ENCODE results near the gene VAV3.
"Not testable (repeated sequence)": the region's sequence is repeated elsewhere in the genome, so short reads cannot be mapped to it uniquely, and the experiment has no call there.

The VAV3 gene

DNA sequence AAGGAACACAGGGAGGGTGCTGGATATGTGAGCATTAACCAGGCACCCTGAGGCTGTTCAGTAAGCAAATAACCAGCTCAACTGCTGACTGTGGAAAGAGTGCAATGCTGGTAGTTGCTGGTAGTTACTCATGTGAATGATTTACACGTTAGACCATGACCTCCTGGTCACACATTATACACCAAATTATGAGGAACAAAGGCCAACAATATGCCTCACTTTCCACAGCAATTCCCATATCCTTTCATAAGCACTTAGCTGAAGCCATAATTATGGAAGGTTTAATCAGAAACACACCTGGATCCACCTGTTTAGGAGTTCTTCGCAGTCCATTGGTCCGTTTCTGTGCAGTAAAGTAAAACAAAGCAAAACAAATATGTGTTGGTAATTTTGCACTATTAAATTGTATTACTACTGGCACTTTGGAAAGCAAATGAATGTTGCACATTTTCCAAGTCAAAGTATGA lies 281.8 kb downstream of the VAV3 start:
- DNase-seq (ENCODE audit: low read depth), result no peak

DNA sequence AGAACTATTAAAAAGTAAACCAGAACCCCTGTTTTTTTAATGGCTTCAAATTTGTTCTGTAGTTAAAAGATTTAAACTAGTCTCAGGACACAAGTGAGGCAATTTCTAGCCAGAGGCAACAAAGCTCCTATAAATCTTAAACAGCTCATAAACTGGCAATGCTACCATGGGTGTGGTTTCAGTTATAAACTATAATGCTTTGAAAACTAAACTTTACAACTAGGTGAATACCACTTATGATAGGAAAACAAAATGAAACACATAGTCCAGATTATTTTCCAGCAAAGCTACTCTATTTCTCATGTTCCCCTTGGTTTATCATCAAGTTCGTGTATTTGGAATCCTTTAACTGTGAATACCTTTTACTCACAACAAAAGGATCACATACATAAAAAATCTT lies 282.5 kb downstream of the VAV3 start:
- no peak for DNase-seq (ENCODE audit: low read depth)

GRCh38 chr1:107681001-107681479 lies 283.9 kb downstream of the VAV3 start:
- DNase-seq (ENCODE audit: low read depth), result no peak

GRCh38 chr1:107680579-107680985 lies 284.4 kb downstream of the VAV3 start:
- DNase-seq (ENCODE audit: low read depth), result no peak

GRCh38 chr1:107679411-107679953 lies 285.5 kb downstream of the VAV3 start:
- DNase-seq (ENCODE audit: low read depth), result no peak

- no peak for DNase-seq (ENCODE audit: low read depth)
These were observed 286.0 kb downstream of the VAV3 start for GRCh38 chr1:107678993-107679392.

GRCh38 chr1:107677697-107678096 lies 287.3 kb downstream of the VAV3 start:
- no peak for DNase-seq (ENCODE audit: low read depth)

DNA sequence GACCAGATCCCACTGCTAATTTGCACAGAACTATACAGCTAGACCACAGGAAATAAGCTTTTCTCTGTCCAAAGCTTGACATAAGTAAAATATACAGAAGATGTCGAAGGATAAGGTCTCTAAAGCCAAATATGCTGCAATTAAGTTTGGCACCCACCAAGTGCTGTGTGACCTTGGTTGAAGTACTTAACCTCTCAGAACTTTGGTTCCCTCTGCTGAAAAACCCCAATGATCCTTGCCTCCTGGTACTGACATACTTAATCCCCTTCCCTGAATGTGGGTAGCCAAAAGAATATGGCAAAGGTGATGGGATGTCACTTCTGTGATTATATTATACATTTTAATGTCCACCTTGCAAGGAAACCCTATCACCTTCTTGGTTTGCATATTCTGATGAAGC lies 290.5 kb downstream of the VAV3 start:
- no peak for DNase-seq (ENCODE audit: low read depth)

GRCh38 chr1:107673006-107673405 lies 292.0 kb downstream of the VAV3 start:
- no peak for DNase-seq (ENCODE audit: low read depth)

GRCh38 chr1:107670397-107671040 lies 294.5 kb downstream of the VAV3 start:
- DNase-seq (ENCODE audit: low read depth), result no peak

DNA sequence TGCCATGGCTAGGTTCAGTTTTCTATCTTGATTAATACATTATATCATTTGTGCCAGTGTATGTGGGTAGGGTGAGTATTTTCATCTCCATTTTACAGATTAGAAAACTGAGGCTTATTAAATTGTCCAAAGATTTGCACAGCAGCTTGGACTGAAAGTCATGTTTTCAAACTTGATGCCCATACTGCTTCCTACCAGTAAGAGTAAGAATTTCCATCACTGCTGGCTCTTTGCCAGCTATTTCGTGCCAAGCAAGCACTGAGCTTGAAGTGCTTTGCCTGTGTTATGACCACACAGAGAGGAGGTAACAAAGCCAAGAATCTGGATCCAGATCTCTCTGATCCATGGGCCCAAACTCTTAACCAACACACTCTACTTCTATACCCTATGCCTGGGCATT lies 295.0 kb downstream of the VAV3 start:
- DNase-seq (ENCODE audit: low read depth), result peak; percentile 83

DNA sequence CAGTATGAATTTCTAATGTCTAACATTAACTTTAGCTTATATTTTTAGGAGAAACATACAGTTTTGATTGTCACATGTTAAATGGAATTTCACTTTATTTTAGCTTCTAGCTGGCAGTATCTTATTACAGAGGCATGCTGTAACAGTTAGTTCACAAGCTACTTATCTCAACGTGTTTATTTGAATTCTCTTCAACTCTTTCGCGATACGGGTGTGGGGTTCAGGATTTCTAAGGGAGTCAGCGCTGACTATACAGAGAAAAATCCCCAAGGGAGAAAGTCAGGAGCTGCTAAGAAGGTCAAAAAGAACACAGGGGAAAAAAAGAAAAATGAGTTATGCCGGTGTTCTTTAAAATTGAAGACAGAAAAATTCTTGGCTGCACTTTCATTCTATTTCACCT lies 296.2 kb downstream of the VAV3 start:
- DNase-seq (ENCODE audit: low read depth), result no peak

DNA sequence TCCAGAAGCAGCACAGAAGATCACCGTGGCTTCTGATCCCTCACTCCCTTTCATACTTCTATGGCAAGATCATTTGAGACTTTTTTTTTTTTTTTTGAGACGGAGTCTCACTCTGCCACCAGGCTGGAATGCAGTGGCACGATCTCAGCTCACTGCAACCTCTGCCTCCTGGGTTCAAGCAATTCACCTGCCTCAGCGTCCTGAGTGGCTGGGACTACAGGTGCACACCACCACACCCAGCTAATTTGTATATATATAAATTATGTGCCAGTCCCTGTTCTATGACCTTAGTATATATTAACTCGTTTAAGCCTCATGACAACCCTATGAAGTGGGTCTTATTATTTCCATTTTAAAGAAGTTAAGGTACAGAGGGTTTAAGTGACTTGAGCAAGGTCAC lies 298.5 kb downstream of the VAV3 start:
- DNase-seq (ENCODE audit: low read depth), result no peak

DNA sequence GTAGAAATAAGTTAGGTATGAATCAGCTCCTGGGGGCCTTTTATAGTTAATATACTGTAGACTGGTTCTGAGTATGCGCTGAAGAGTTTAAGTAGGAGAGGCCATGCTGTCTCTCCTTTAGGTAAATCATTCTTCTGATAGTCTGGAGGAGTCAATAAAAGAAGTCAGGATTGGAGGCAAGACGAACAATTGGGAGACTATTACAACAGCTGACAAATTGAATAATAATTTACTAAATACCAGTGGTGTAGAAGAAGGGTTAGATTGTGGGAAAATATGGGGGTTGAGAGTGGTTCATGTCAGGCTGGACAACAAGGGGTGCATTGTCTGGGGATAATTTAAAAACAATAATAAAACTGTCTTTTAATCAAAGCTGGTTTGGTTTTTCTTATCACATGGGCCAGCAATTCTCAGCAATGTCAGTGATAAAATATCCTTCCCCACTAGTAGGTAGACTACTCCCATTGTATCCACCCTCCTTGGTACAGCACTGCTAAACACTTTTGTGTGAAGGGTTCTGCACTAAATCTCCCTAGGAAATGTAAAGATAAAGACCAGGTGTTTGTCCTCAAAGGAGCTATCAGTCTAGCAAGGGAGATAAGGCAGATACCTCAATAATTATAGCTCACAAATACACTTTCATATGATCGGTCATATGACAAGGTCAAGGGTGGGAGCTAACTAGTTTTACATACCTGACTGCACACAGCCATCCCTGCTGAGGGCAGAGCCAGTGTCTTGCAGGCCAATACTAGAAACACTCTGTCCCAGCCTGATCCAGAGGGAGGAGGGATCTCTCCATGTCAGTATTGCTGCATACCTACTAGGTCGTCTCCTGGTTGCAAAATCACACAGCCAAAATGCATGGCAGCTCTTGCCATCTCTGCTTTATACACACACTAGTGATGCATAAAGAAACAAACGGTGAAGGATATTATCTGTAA lies 299.7 kb downstream of the VAV3 start:
- DNase-seq (ENCODE audit: low read depth), result no peak

DNA sequence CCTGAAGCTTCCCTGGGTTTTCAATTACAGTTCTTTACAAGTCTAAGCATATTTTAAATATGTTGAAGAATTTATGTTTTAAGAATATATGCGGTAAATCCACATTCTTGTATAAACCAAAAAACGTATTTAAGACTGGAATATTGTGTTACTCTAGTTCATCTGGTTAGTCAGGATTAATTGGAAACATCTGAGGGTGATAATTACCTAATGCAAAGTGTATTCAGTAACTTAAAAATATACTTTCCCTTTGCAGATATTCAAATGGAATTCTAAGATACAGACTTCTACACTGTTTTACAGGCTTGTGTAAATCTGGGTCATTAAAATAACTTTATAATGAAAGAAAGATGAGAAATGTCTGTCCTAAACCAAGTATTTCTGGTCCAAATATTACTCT lies 302.0 kb downstream of the VAV3 start:
- peak; percentile 5 for DNase-seq (ENCODE audit: low read depth)

DNA sequence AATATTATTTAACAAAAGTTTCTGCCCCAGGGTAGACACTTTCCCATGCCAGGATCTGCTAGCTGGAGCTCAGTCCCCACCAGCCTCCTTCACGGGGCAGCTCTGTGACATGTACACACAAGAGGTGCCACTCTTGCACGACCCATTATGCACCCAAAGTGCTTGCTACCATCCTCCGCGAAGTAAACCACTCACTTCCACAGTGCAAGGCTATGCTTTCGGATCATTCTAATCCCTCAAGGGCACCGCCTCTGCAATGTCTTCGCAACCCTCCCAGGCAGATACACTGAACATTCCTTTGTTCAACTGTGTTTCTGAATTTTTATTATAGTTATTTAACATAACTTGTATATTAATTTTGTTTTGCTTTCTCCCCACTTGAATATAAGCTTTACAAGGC lies 303.8 kb downstream of the VAV3 start:
- DNase-seq (ENCODE audit: low read depth), result no peak

DNA sequence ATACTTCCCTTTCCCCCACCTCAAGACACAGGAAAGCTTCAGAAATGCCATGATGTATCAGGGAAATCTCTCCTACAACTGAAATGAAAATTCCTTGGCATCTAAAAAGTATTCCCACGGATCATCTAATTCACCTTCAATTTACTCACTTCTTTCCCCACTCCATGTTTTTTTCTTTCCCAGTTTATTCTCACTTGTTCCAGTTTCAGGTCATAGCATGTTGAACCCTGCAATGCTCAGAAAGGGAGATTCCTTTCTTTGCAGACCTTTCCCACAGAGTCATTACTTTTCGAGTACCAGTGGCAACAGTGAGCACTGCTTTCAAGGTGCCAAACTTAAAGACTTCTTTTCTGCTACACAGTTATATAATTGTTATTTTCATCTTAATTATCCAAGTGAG lies 305.0 kb downstream of the VAV3 start:
- no peak for DNase-seq (ENCODE audit: low read depth)

DNA sequence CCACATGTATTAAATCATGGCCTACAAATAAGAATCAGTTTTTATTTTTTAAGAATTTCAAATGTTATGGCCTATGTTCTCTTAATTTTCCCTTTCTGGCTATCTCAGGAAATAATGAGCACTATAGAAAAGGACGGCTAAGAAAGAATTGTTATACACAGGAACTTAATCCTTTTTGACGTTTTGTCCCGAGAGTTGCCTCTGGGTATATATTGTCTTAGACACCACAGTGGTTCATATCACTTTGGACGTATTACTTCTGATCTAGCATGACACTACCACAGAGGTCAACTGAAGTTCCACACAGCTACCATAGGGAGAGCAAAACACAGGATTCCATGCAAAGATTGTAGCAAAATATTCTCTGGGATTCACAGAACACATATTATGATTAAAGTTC lies 307.6 kb downstream of the VAV3 start:
- DNase-seq (ENCODE audit: low read depth), result no peak

DNA sequence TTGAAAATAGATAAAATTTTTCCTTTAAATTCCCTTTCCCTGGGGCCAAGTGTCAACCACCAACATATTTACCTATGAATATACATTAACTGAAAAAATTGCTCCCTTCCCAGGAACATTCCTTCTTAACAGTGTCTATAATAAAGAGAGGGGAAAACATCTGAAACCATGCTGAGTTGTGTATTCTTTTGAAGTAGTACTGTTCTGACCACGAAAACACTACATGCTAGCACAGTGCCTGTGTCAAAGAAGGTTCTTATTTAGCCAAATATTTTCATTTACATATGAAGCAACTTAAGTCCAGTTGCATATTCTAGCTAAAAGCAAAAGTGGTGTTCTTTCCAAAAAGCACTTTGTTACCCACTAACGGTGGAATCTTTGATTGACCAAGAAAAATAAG lies 311.2 kb downstream of the VAV3 start:
- DNase-seq (ENCODE audit: low read depth), result no peak

- no peak for DNase-seq (ENCODE audit: low read depth)
These were observed 312.0 kb downstream of the VAV3 start for GRCh38 chr1:107653005-107653404.

GRCh38 chr1:107650825-107651224 lies 314.2 kb downstream of the VAV3 start:
- DNase-seq (ENCODE audit: low read depth), result not testable (repeated sequence)

- DNase-seq (ENCODE audit: low read depth), result no peak
These were observed 316.0 kb downstream of the VAV3 start for GRCh38 chr1:107649023-107649422.

DNA sequence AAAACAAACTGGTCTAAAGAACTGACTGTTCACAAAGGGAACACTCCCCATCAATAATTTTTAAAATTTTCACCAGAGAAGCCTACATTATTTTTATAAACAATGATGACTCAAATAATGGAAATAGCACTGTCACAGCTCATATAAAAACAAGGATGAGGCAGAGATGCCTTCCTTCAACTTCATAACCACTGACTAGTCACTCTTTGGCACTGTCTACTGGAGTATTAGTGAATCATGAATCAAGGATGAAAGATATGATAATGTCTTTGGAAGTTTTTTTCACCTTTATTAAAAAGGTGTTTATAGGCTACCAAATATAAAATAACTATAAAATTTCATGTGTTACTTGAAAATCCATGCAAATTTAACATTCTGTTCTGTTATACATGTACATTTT lies 316.9 kb downstream of the VAV3 start:
- DNase-seq (ENCODE audit: low read depth), result peak; percentile 63

Data from fibroblast of gingiva (primary cell).